Neuronal stem cell (in vitro differentiated cells): Measurements from ENCODE around the gene TNNI3K.
A peak's percentile ranks its signal among the peaks of the same experiment; 100 is the strongest.

Experiments used
- DNase-seq: peaks from one replicate; pipeline ENCODE4 v3.0.0-alpha.2; 2013; ENCODE audit warnings: low spot score
- H2AFZ ChIP-seq: one replicate; pipeline ENCODE4 v1.6.1; 2013; ENCODE audit warnings: mild to moderate bottlenecking, low read length, inconsistent platforms
- H2AK5ac ChIP-seq: 2 replicates; pipeline ENCODE4 v1.6.1; 2013; ENCODE audit warnings: low read depth, mild to moderate bottlenecking, inconsistent platforms, low read length, moderate library complexity, mixed read lengths
- H2BK120ac ChIP-seq: 2 replicates; pipeline ENCODE4 v1.6.1; 2013; ENCODE audit warnings: low read depth, mild to moderate bottlenecking, inconsistent platforms, low read length, moderate library complexity, mixed read lengths
- H2BK12ac ChIP-seq: one replicate; pipeline ENCODE4 v1.6.1; 2013; ENCODE audit warnings: low read length, inconsistent platforms
- H2BK15ac ChIP-seq: 2 replicates; pipeline ENCODE4 v1.6.1; 2013; ENCODE audit warnings: mild to moderate bottlenecking, low read length, inconsistent platforms, mixed read lengths
- H2BK5ac ChIP-seq: one replicate; pipeline ENCODE4 v1.6.1; 2013; ENCODE audit warnings: inconsistent platforms, mild to moderate bottlenecking, low read length, moderate library complexity
- H3K14ac ChIP-seq: one replicate; pipeline ENCODE4 v1.6.1; 2013; ENCODE audit warnings: low read length, inconsistent platforms
- H3K18ac ChIP-seq: 2 replicates; pipeline ENCODE4 v1.6.1; 2013; ENCODE audit warnings: low read length, inconsistent platforms
- H3K23ac ChIP-seq: 2 replicates; pipeline ENCODE4 v1.6.1; 2013; ENCODE audit warnings: low read depth, mild to moderate bottlenecking, mixed read lengths, low read length, inconsistent platforms; ENCODE audit not compliant: poor library complexity
- H3K27ac ChIP-seq: replicated peaks from 3 replicates; pipeline ENCODE4 v1.5.1; 2013; ENCODE audit warnings: low read length, inconsistent platforms
- H3K27me3 ChIP-seq, 3 experiments: 2 replicates each; pipeline ENCODE4 v1.6.1; 2013; ENCODE audit warnings: low read length in 3 of 3, mild to moderate bottlenecking in 2 of 3, inconsistent platforms in 1 of 3, low read depth in 1 of 3, mixed read lengths in 1 of 3, moderate library complexity in 1 of 3; ENCODE audit not compliant: control insufficient read depth in 3 of 3, insufficient read depth in 3 of 3
- H3K36me3 ChIP-seq, 2 donors: replicated peaks in 1 of 2; 2 replicates each; pipeline ENCODE4 v1.6.1; 2013; ENCODE audit warnings: low read length in 2 of 2; ENCODE audit not compliant: control insufficient read depth in 2 of 2, insufficient read depth in 2 of 2
- H3K4ac ChIP-seq: 2 replicates; pipeline ENCODE4 v1.6.1; 2013; ENCODE audit warnings: inconsistent platforms, mild to moderate bottlenecking, low read length, moderate library complexity
- H3K4me1 ChIP-seq, 2 donors: 1 replicate in 1 of 2; 2 replicates in 1 of 2; pipeline ENCODE4 v1.6.1; 2013; ENCODE audit warnings: low read length in 2 of 2, low read depth in 1 of 2; ENCODE audit not compliant: control insufficient read depth in 2 of 2, insufficient read depth in 1 of 2
- H3K4me2 ChIP-seq: one replicate; pipeline ENCODE4 v1.6.1; 2013; ENCODE audit warnings: mild to moderate bottlenecking, low read length, inconsistent platforms; ENCODE audit not compliant: insufficient read depth, poor library complexity, severe bottlenecking
- H3K4me3 ChIP-seq, 2 donors: 2 replicates each; pipeline ENCODE4 v1.5.1; 2013; ENCODE audit warnings: low read length in 2 of 2, mild to moderate bottlenecking in 2 of 2, inconsistent platforms in 1 of 2, moderate library complexity in 1 of 2
- H3K79me1 ChIP-seq: one replicate; pipeline ENCODE4 v1.6.1; 2013; ENCODE audit warnings: low read depth, mild to moderate bottlenecking, inconsistent platforms, low read length, moderate library complexity
- H3K9ac ChIP-seq: one replicate; pipeline ENCODE4 v1.6.1; 2013; ENCODE audit warnings: mild to moderate bottlenecking, low read depth, low read length, inconsistent platforms; ENCODE audit not compliant: poor library complexity
- H3K9me3 ChIP-seq, 2 donors: replicated peaks in 1 of 2; 2 replicates each; pipeline versions ENCODE3 to v1.6.1; 2013; ENCODE audit warnings: low read length in 2 of 2, mild to moderate bottlenecking in 2 of 2, inconsistent platforms in 1 of 2, low read depth in 1 of 2, mixed read lengths in 1 of 2, moderate library complexity in 1 of 2; ENCODE audit not compliant: control insufficient read depth in 2 of 2, insufficient read depth in 1 of 2
- H4K8ac ChIP-seq: one replicate; pipeline ENCODE4 v1.6.1; 2013; ENCODE audit warnings: low read depth, mild to moderate bottlenecking, inconsistent platforms, low read length, moderate library complexity
- H4K91ac ChIP-seq: one replicate; pipeline ENCODE4 v1.6.1; 2013; ENCODE audit warnings: low read length, low read depth, mild to moderate bottlenecking, inconsistent platforms; ENCODE audit not compliant: poor library complexity
- WGBS, 2 donors: extraction: QIAGEN DNeasy Blood & Tissue Kit; methylation state at CpG; one replicate each; pipeline ENCODE4 v1.1.7; 2013; ENCODE audit warnings: missing lambda C conversion rate in 2 of 2, mixed read lengths in 1 of 2; ENCODE audit not compliant: insufficient read length in 2 of 2, insufficient replicate concordance in 1 of 2; ENCODE audit errors: extremely low coverage in 2 of 2; 5-methylcytosine and 5-hydroxymethylcytosine counted together

TNNI3K gene

DNA sequence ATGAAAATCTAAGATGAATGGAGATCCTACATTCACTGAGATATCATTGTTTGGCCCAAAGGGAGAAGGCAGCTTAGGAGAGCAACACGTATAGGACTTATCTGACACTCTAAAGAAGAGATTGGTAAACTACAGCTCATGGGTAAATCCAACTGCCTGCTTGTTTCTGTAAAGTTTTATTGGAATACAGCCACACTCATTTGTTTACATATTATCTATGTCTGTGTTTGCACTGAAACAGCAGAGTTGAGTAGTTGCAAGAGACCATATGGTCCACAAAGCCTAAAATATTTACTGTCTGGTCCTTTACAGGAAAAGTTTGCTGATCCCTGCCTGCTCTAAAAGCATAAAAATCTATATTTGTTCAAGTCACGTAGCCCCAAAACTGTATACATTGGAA is 291.5 kb downstream of the TNNI3K start:
- no peak overlapping the region for H4K8ac ChIP-seq
- H3K9me3 ChIP-seq, result no peaks in the 10 kb centered on the region
- no peaks in the 10 kb centered on the region for H3K36me3 ChIP-seq
- no peak overlapping the region for H3K9ac ChIP-seq
- no peak overlapping the region for H3K23ac ChIP-seq
- H3K27ac ChIP-seq, result no peak overlapping the region
- H3K4ac ChIP-seq, result no peak overlapping the region
- H3K4me3 ChIP-seq, result no peak overlapping the region
- no CpG with 5 or more reads among the region's 2 CpGs for WGBS, 2 donors
- no peak overlapping the region for H3K4me2 ChIP-seq
- H3K79me1 ChIP-seq, result no peaks in the 10 kb centered on the region
- no peak overlapping the region for H2BK12ac ChIP-seq
- H2BK15ac ChIP-seq, result no peak overlapping the region
- DNase-seq, result no peak
- H2AK5ac ChIP-seq, result no peak overlapping the region
- H2AFZ ChIP-seq, result no peak overlapping the region
- H3K27me3 ChIP-seq, result no peaks in the 10 kb centered on the region
- peaks cover 11 to 17% of the 10 kb centered on the region in 2 donors for H3K4me1 ChIP-seq
- no peak overlapping the region for H3K18ac ChIP-seq
- no peak overlapping the region for H3K14ac ChIP-seq
- no peak overlapping the region for H2BK120ac ChIP-seq
- H4K91ac ChIP-seq, result no peak overlapping the region
- H2BK5ac ChIP-seq, result no peak overlapping the region

DNA sequence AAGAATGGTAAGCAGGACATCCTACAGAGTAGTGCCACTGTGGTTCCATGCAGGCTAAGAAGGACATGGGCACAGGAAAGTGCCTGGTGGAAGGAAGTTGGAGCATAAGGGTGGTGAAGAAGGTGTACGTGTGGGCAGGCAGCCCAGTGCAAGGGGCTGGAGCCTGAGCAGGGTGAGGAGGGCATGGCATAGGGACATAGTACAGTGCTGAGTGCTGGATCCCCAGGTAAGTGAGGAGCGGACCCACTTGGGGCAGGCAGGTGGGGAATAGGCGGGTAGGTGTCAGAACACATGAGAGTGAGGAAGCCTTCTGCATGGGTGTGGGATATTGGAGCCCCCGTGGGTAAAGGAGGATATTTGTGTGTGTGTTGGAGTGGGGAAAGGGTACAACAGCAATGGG is 292.9 kb downstream of the TNNI3K start:
- no peaks in the 10 kb centered on the region for H3K79me1 ChIP-seq
- H3K27me3 ChIP-seq, result no peaks in the 10 kb centered on the region
- no peak overlapping the region for H2BK12ac ChIP-seq
- peaks cover 4 to 10% of the 10 kb centered on the region in 2 donors for H3K4me1 ChIP-seq
- H3K27ac ChIP-seq, result no peak overlapping the region
- no peak overlapping the region for H2AFZ ChIP-seq
- H2BK120ac ChIP-seq, result no peak overlapping the region
- WGBS, 2 donors, result no CpG with 5 or more reads among the region's 4 CpGs
- no peaks in the 10 kb centered on the region for H3K36me3 ChIP-seq
- no peak overlapping the region for H4K8ac ChIP-seq
- no peak overlapping the region for H3K4ac ChIP-seq
- no peaks in the 10 kb centered on the region for H3K9me3 ChIP-seq
- peak overlapping the region; percentile 60 for H2BK15ac ChIP-seq
- no peak overlapping the region for H2BK5ac ChIP-seq
- H3K9ac ChIP-seq, result no peak overlapping the region
- H4K91ac ChIP-seq, result no peak overlapping the region
- H3K4me2 ChIP-seq, result no peak overlapping the region
- no peak overlapping the region for H3K4me3 ChIP-seq
- DNase-seq, result no peak
- H3K23ac ChIP-seq, result peak overlapping the region; percentile 1
- peak overlapping the region; percentile 38 for H3K18ac ChIP-seq
- no peak overlapping the region for H3K14ac ChIP-seq
- peak overlapping the region; percentile 36 for H2AK5ac ChIP-seq

DNA sequence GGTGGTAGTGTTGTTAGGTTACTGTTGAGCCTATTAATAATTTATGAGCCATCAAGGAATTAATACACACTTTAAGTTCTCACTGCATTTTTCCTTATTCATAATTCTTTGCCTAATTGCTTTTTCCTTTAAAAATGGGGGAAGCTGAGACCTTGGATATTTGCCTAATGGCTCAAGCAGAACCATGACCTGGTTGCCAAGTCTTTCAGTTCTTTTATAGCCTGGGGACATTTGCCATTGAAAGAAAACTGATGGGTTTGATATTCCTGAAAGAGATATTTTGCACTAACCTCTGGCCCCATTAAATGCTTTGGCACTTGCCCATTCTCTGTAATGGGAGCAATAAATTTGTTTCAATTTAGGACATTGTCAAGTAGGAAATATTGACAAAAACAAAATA is 295.7 kb downstream of the TNNI3K start:
- Histone ChIP-seq H3K4ac (no peak overlapping the region), H2BK5ac (no peak overlapping the region), H3K27ac (no peak overlapping the region), H2BK15ac (no peak overlapping the region), H2AK5ac (no peak overlapping the region), H2AFZ (no peak overlapping the region), H2BK120ac (no peak overlapping the region), H3K9me3 (no peaks in the 10 kb centered on the region), H3K27me3 (no peaks in the 10 kb centered on the region), H3K79me1 (no peaks in the 10 kb centered on the region), H3K18ac (no peak overlapping the region), H3K4me2 (no peak overlapping the region), H2BK12ac (no peak overlapping the region), H4K8ac (no peak overlapping the region), H4K91ac (no peak overlapping the region), H3K23ac (no peak overlapping the region), H3K9ac (no peak overlapping the region), H3K14ac (no peak overlapping the region), H3K4me1 (peaks cover 0 to 3% of the 10 kb centered on the region in 2 donors), H3K36me3 (no peaks in the 10 kb centered on the region), H3K4me3 (no peak overlapping the region)
- no peak for DNase-seq

DNA sequence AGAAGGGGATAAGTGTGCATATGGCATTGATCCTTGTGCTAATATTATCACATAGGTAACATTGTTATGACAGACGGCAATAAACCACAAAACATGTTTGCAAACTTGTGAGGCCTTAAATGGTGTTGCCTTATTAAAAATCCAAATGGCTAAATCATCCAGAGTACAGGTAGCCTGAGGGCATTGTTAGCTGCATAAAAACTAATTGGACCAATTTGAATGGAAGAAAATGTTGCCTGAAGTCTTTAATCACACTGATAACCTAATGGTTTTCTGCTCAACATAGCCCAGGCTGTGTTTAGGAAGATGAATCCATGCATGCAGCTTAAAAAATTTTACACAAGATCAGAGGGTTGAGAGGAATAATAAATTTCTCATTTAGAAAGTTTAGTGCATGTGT is 296.6 kb downstream of the TNNI3K start:
- H4K91ac ChIP-seq, result no peak overlapping the region
- no CpG with 5 or more reads among the region's 1 CpG for WGBS, 2 donors
- H2BK5ac ChIP-seq, result no peak overlapping the region
- H3K27me3 ChIP-seq, result no peaks in the 10 kb centered on the region
- no peak overlapping the region for H3K23ac ChIP-seq
- H3K4me1 ChIP-seq, result no peaks in the 10 kb centered on the region
- no peak overlapping the region for H2BK12ac ChIP-seq
- no peak overlapping the region for H3K4me2 ChIP-seq
- no peak overlapping the region for H3K18ac ChIP-seq
- no peaks in the 10 kb centered on the region for H3K9me3 ChIP-seq
- no peak overlapping the region for H4K8ac ChIP-seq
- no peak for DNase-seq
- no peak overlapping the region for H2BK120ac ChIP-seq
- no peak overlapping the region for H3K14ac ChIP-seq
- no peak overlapping the region for H2AFZ ChIP-seq
- H3K27ac ChIP-seq, result no peak overlapping the region
- no peaks in the 10 kb centered on the region for H3K79me1 ChIP-seq
- no peak overlapping the region for H2BK15ac ChIP-seq
- no peak overlapping the region for H3K4me3 ChIP-seq
- no peak overlapping the region for H3K4ac ChIP-seq
- no peak overlapping the region for H2AK5ac ChIP-seq
- H3K9ac ChIP-seq, result no peak overlapping the region
- H3K36me3 ChIP-seq, result no peaks in the 10 kb centered on the region
